GM18520 (cell line): Measurements from ENCODE around the gene CD99.
"Not testable (repeated sequence)": the region's sequence is repeated elsewhere in the genome, so short reads cannot be mapped to it uniquely, and the experiment has no call there.

Experiments used
- ATAC-seq: cut with Tn5 transposase; IDR thresholded peaks from one replicate; pipeline ENCODE4 v1.9.1; 2021; ENCODE audit not compliant: unreplicated experiment

CD99 gene

DNA sequence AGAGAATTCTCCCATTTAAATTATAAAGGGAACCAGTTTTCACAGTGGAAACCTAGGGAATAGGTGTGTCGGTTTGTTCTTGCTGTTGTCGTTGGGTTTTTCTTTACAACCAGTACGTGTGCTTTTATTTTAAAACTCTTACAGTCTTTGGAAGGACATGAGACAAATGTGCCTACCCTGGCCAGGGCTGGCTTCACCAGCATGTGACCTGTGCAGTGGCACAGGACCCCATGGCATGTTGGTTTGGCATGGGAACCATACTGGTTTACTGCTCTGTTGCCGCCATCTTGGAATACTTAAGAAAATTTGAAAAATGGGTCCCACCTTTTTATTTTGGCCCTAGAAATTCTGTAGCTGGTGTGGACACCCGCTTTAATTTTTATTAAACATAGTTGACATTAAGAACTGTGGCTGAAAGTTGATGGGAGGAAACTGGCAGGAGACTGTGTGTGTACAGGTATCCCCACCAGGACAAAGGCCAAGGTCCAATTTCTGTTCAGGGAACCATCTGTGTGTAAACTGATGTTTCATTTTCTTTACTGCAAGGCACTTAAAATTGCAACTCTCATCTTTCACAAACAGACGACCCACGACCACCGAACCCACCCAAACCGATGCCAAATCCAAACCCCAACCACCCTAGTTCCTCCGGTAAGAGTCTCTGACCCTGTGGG, 28.8 kb downstream of the CD99 start:
- ATAC-seq = no peak

GRCh38 chrX:2723286-2723879, 32.3 kb downstream of the CD99 start:
- no peak for ATAC-seq

GRCh38 chrX:2727264-2727663, 36.2 kb downstream of the CD99 start:
- not testable (repeated sequence) for ATAC-seq

- ATAC-seq = no peak
Observed at GRCh38 chrX:2732076-2732475, 41.0 kb downstream of the CD99 start.

DNA sequence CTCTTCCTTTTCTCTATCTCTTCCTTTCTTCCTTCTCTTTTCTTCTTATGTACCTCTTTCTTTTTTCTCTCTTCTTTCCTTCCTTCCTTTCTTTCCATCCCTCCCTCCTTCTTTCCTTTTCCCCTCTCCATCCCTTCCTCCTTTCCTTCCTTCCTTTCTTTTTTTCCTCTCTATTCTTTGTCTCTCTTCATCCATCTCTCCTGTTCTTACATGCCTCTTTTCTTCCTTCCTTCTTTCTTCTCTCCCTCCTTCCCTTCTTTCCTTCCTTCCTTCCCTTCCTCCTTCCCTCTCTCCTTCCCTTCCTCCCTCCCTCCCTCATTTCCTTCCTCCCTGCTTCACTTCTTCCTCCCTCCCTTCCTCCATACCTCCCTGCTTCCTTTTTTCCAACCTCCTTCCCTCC, 41.6 kb downstream of the CD99 start:
- no peak for ATAC-seq

- no peak for ATAC-seq
Observed at GRCh38 chrX:2733286-2733685, 42.2 kb downstream of the CD99 start.

DNA sequence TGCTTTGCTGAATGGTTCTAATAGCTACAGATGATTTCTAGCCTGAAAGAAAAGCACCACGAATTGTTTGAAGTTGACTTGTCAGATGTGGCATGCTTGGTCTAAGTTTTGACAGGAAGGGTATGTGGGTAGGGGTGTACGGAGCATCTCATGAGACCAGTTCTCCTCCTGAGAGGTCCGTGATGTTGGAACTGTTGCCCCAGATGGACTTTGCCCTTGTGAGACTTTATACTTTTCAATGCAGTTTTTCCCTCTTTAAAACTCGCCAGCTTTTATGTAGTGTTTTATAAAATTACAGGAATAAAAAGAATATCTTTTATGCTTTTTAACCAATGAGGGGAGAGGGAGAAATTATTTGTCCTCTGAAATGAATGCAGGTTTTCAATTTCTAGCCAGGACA, 44.2 kb downstream of the CD99 start:
- ATAC-seq = no peak

GRCh38 chrX:2740672-2741071, 49.6 kb downstream of the CD99 start:
- no peak for ATAC-seq

GRCh38 chrX:2741386-2741785, 50.3 kb downstream of the CD99 start:
- no peak for ATAC-seq

GRCh38 chrX:2746250-2746649, 55.2 kb downstream of the CD99 start:
- ATAC-seq = not testable (repeated sequence)

DNA sequence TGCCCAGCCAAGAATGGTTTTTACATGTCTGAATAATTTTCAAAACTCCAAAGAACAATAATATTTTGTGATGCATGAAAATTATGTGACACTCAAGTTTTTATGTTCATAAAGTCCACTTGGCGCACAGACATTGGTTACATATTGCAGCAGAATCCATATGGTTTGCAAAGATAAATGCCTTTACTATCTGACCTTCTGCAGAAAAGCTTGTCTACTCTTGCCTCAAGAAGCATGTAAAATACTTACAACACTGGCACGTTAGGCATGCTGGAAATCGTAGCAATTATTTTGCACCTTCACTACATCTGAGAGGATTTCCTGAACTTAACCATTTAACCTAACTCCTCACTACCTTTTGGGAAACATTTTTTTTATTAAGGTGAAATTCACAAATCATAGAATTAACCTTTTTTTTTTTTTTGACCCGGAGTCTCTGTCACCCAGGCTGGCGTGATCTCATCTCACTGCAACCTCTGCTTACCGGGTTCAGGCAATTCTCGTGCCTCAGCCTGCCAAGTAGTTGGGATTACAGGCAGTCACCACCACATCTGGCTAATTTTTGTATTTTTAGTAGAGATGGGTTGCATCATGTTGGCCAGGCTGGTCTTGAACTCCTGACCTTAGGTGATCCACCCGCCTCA, 57.2 kb downstream of the CD99 start:
- no peak for ATAC-seq

GRCh38 chrX:2748815-2749188, 57.7 kb downstream of the CD99 start:
- ATAC-seq = no peak

DNA sequence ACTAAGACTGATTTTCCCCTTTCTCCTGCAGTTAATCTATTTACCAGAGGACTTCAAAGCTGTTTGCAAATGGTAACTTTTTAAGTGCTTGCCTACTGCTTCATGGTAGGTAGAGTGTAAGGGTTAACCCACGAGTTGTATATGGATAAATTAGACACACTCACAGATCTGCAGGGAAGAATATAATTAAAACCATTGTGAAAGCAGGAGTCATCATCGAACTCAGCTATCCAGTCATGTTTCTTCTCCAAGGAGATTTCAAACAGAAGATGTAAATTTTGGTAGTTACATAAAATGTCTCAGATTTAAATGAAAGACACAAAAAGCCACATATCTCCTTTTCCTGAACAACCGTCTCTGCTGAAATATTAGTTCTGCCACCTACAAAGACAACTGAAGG, 60.2 kb downstream of the CD99 start:
- ATAC-seq = no peak

- not testable (repeated sequence) for ATAC-seq
Observed at GRCh38 chrX:2751874-2752300, 60.8 kb downstream of the CD99 start, which contains the start of gene XG. Gene XG (plus strand): TSS chrX:2752040. CDS start chrX:2752275, 235 bp downstream.

DNA sequence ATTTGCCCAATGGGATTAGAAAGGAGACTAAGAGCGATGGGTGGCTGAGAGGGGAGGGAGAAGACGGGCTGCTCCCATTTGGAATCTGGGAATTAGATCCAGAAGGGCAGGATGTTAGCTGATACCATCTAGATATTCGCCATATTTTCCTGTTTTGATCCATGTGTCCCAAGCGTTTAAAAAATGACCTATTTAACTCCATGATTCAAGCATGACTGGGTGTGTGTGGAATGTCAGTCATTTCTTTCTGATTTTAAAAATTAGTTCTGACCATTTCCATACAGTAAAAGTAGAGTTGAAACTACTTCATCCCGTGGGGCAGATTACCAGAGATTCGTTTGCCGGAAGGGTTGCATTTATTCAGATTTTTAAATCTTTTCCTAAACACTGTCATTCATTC, 61.3 kb downstream of the CD99 start:
- not testable (repeated sequence) for ATAC-seq

DNA sequence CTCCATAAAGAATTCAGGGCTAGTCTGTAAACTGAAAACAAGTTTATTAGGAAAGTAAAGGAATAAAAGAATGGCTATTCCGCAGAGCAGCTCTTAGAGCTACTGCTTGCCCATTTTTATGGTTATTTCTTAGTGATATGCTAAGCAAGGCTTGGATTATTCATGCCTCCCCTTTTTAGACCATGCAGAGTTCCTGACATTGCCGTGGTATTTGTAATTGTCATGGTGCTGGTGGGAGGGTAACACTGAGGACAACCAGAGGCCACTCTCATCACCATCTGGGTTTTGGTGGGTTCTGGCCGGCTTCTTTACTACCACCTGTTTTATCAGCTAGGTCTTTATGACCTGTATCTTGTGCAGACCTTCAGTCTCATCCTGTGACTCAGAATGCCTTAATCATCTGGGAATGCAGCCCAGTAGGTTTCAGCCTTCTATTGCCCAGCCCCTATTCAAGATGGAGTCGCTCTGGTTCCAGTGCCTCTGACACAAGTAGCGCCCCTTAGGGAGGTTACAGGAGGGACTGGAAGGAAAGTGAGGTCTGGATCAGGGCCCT, 64.1 kb downstream of the CD99 start:
- ATAC-seq = not testable (repeated sequence)

DNA sequence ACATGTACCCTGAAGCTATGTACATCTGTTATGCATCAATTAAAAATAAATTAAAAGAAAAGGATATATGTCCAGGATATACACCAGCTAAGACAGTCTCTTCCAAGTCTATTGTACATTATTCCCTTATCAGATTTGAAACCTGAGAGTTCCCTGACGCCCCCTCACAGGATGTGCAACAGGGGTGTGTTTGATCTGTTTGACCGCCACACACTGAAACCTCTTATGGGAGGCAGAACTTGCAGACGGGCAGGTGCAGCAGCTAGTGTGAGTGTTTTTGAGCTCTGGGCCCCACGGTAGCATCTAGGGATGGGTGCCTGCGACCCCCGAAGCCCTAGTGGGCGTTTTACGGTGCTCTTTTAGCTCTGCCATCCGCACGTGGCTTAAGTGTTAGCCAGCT, 65.5 kb downstream of the CD99 start:
- ATAC-seq = no peak

GRCh38 chrX:2761246-2761645, 70.2 kb downstream of the CD99 start:
- ATAC-seq = no peak

GRCh38 chrX:2762671-2763070, 71.6 kb downstream of the CD99 start:
- ATAC-seq = not testable (repeated sequence)

GRCh38 chrX:2764766-2765548, 73.9 kb downstream of the CD99 start:
- ATAC-seq = not testable (repeated sequence)

DNA sequence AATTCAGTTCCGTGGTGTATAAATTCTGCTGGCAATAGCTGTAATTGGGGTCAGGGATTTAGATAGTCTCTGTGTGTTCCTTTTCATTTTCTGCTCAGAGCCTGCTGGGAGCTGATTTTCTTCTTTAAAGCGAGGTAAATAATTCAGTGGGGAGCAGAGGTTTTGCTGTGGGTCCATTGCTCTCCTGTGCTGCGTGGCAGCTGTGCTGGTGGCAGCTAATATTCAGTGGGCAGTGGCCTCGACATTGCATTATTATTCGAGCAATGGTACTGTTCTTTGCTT, 74.4 kb downstream of the CD99 start:
- no peak for ATAC-seq
